Measurements from ENCODE around the gene IP6K3. TPM values are rescaled to one million over a fixed set of nuclear protein-coding genes. Genes with fewer than 3 reads are reported as not detected.

Gene IP6K3
- total RNA-seq, 1 donor from 2014 or later = 47.6 TPM

DNA sequence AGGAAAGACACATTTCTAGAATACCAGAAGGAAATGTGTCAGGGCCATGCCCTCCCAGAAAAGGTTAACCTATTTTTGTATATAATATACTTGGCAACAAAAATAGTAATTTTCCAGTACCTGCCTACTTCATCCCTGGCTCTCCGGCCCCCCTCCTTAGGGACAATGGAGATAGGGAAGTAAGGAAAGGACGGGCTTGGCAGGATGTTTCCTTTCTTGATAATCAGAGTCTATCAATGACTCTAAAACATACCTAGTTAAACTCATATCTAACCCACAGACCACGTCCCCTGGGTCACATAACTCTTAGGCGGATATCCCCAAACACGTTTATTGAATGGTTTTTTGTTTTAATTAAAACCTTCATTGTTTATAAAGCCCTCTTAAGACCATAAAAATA is 47.0 kb downstream of the IP6K3 start:
- DNase-seq (ENCODE audit: missing footprints) = no peak
- intact Hi-C loops (cut with DNase I) = loop anchor here (5.0 to 10.0 kb wide), 2 partner anchors 62 to 285 kb away; partner anchors contain the start of genes CUTA and PHF1
- ATAC-seq = no peak

- DNase-seq (ENCODE audit: missing footprints) = no peak
- intact Hi-C loops (cut with DNase I) = loop anchor here (5.0 to 10.0 kb wide), 2 partner anchors 62 to 284 kb away; partner anchors contain the start of genes CUTA and PHF1
- no peak for ATAC-seq
Observed at GRCh38 chr6:33699131-33699530, 47.6 kb downstream of the IP6K3 start.

DNA sequence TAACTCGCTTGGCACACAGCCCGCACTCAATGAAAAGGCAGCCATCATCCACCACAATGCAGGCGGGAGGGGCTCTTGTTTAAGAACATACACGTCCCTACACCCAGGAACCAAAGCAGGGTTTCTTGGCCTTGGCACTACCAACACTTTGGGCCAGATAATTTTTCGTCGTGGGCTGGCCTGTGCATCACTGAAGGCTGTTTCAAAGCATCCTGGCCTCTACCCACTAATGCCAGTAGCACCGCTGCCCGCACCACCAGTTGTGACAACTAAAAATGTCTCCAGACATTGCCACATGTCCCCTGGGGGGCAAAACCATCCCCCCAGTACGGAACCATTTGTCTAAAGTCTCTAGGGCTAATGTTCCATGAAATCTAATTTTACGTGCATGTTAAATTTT is 48.2 kb downstream of the IP6K3 start:
- ATAC-seq (no peak), DNase-seq (ENCODE audit: missing footprints) (no peak)
- intact Hi-C loops (cut with DNase I) = loop anchor here (5.0 to 10.0 kb wide), 2 partner anchors 61 to 284 kb away; partner anchors contain the start of genes CUTA and PHF1

DNA sequence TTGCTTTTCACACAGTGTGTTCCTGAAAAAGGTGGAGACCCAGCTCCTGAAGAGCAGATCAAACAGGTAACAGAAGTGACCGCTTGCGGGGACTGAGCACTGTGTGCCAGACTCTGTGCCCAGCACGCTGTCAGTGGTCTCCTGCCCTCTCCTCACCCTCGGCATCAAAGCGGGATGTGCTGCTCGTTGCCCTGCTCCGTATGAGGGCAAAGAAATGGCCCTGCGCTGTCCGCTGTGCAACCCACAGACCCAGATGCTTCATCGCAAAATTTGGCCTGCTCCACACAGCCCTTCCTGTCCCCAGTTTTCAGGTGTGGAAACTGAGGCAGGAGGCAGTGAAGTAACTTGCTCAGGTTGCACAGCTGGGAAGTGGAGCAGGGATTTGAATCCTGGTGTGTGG is 48.9 kb downstream of the IP6K3 start:
- ATAC-seq (no peak), DNase-seq (ENCODE audit: missing footprints) (no peak)
- intact Hi-C loops (cut with DNase I) = loop anchor here (2.0 to 10.0 kb wide), 3 partner anchors 61 to 283 kb away; partner anchors contain the start of genes CUTA and PHF1

GRCh38 chr6:33696548-33697518 is 49.9 kb downstream of the IP6K3 start:
- DNase-seq (ENCODE audit: missing footprints) = no peak
- peak; percentile 15 for ATAC-seq
- intact Hi-C loops (cut with DNase I) = loop anchor here (2.0 to 10.0 kb wide), 3 partner anchors 60 to 282 kb away; partner anchors contain the start of genes CUTA and PHF1

DNA sequence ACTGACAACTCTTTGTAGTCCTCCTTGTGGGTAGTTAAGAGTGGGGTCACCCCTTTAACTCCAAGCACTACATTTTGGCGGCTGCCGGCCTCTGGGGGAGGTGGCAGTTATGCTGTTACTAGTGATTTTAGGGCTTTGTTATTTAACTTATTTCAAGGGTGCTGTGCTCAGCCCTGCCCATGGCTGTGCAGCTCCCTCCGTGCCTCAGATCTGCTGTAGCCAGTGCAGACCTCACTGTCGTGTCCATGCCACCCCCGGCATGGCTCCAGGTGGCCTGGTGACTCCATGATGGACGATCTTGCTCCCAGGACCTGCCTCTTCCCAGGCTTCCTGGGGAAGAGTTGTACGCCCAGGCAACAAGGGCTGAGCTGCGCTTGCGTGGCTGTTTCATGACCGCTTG is 50.6 kb downstream of the IP6K3 start:
- ATAC-seq (no peak), DNase-seq (ENCODE audit: missing footprints) (no peak)
- intact Hi-C loops (cut with DNase I) = loop anchor here (2.0 to 10.0 kb wide), 3 partner anchors 59 to 281 kb away; partner anchors contain the start of genes CUTA and PHF1

DNA sequence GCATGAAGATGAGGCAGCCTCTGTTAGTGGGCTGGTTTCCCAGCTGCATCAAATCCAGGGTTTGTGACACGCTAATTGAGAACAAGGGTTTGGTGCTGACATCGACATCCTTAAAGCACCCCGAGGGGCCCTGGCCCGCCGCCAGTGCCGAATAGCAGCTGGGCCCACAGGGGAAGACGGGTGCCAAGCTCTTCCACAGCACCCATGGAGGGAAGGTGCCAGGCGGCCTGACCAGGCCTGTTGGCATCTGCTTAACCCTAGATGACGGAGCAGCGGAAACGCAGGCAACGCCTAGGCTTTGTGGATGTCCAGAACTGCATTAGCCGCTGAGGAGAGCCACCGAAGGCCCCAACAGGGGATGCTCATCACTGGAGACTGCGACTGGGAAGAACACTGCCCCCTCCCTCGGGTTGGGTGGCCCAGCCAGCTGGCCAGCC is 51.2 kb downstream of the IP6K3 start:
- intact Hi-C loops (cut with DNase I) = loop anchor here (5.0 to 10.0 kb wide), 2 partner anchors 58 to 281 kb away; partner anchors contain the start of genes CUTA and PHF1
- no peak for ATAC-seq
- peak; percentile 64 for DNase-seq (ENCODE audit: missing footprints)

DNA sequence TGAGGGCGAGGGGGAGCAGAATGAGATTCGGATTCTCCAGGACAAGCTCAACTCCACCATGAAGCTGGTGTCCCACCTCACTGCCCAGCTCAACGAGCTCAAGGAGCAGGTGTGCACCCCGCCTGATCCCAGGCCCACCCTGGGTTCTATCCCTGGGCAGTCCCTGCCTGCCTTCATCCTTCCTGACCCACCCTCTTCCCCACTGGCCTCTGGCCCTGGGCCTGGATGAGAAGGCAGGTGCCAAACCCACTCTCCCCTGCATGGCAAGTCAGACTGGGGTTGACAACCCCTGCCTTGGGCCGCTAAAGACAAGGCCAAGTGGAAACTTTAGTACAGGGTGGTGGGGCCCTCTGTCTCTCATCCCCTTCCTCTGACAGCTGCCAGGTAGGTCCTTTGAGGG is 51.7 kb downstream of the IP6K3 start:
- DNase-seq (ENCODE audit: missing footprints) (peak; percentile 9), ATAC-seq (no peak)
- intact Hi-C loops (cut with DNase I) = loop anchor here (5.0 to 10.0 kb wide), 2 partner anchors 58 to 280 kb away; partner anchors contain the start of genes CUTA and PHF1

DNA sequence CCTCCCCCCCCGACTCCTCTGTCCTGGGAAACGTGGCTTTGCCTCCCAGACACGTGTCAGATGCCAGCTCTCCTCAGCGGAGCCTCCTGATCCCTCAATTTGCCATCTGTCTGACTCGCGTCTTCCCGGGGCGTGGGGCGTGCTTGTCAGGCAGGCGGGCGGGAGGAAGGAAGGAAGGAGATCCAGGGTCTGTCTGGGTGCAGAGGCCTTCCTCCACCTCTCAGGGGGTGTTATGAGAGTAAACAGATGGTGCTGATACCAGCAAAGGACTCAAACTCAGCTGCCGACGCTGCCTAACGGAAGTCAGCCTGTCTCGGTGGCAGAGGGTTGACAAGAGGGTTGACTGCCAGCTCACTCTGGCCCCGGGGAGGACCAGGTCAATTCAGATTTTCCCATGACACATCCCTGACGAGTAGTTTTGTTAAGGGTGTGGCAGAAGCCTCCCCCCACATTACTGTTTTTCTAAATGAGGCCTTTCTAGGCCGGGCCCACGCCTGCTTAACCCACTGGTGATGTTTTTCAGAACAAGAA is 52.2 kb downstream of the IP6K3 start:
- no peak for ATAC-seq
- intact Hi-C loops (cut with DNase I) = loop anchor here (10.0 kb wide), 1 partner anchor 280 kb away; the partner anchor contains the start of genes CUTA and PHF1
- DNase-seq (ENCODE audit: missing footprints) = peak; percentile 57

GRCh38 chr6:33693186-33694105 is 53.3 kb downstream of the IP6K3 start:
- DNase-seq (ENCODE audit: missing footprints) = peak; percentile 64

GRCh38 chr6:33692760-33693158 is 53.9 kb downstream of the IP6K3 start:
- intact Hi-C loops (cut with DNase I) = loop anchor here (10.0 kb wide), 1 partner anchor 278 kb away; the partner anchor contains the start of genes CUTA and PHF1
- ATAC-seq = peak; percentile 19
- peak; percentile 70 for DNase-seq (ENCODE audit: missing footprints)

More at GRCh38 chr6:33693186-33694105, 53.3 kb downstream of the IP6K3 start:
- peak; percentile 59 for ATAC-seq
- intact Hi-C loops (cut with DNase I) = loop anchor here (10.0 kb wide), 1 partner anchor 279 kb away; the partner anchor contains the start of genes CUTA and PHF1

- intact Hi-C loops (cut with DNase I) = loop anchor here (10.0 kb wide), 1 partner anchor 277 kb away; the partner anchor contains the start of genes CUTA and PHF1
- ATAC-seq = peak; percentile 75
- peak; percentile 78 for DNase-seq (ENCODE audit: missing footprints)
Observed at GRCh38 chr6:33692078-33692759, 54.5 kb downstream of the IP6K3 start.

- DNase-seq (ENCODE audit: missing footprints) (peak; percentile 62), ATAC-seq (no peak)
- intact Hi-C loops (cut with DNase I) = loop anchor here (10.0 kb wide), 1 partner anchor 277 kb away; the partner anchor contains the start of genes CUTA and PHF1
Observed at GRCh38 chr6:33691456-33692077, 55.1 kb downstream of the IP6K3 start.

- DNase-seq (ENCODE audit: missing footprints) (peak; percentile 61), ATAC-seq (no peak)
- intact Hi-C loops (cut with DNase I) = loop anchor here (10.0 kb wide), 1 partner anchor 276 kb away; the partner anchor contains the start of genes CUTA and PHF1
Observed at GRCh38 chr6:33690766-33691165, 55.9 kb downstream of the IP6K3 start.

GRCh38 chr6:33689879-33690278 is 56.8 kb downstream of the IP6K3 start:
- intact Hi-C loops (cut with DNase I) = loop anchor here (10.0 kb wide), 1 partner anchor 275 kb away; the partner anchor contains the start of genes CUTA and PHF1
- no peak for ATAC-seq
- DNase-seq (ENCODE audit: missing footprints) = peak; percentile 21

DNA sequence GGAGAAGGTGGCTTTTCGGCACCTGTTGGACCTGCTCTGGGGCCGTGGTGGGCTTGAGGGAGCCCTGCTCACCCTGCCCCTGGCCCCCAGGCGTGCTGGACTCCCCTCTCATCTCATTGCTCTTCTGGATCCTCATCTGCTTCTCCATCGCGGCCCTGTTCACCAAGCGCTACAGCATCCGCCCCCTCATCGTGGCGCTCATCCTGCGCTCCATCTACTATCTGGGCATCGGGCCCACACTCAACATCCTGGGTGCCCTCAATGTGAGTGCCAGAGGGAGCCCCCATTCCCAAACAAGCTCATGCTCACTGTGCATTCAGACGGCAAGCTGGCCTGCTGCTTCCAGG is 57.6 kb downstream of the IP6K3 start:
- ATAC-seq (no peak), DNase-seq (ENCODE audit: missing footprints) (peak; percentile 57)
- intact Hi-C loops (cut with DNase I) = no loop called here

Data from Right ventricle myocardium inferior (tissue), 1 donor.